GM12878 (cell line): Measurements from ENCODE around the gene TPBG. TPM values are rescaled to one million over a fixed set of nuclear protein-coding genes. Genes with fewer than 3 reads are reported as not detected.

Experiments
- ATAC-seq: fragments of 200-7000 bp; cut with Tn5 transposase; 3 replicates; pipeline ENCODE4 v1.9.1; 2020; ENCODE audit warnings: mild to moderate bottlenecking, moderate library complexity
- BruUV-seq: library from RNA; stranded (reverse); fragments of 400-500 nt; replicated peaks from 2 replicates; lab custom pipeline; 2021; lab: Mats Ljungman, UMichigan
- CTCF ChIA-PET: fragments of 300-600 bp; sonication (Branson Sonifier 250); formaldehyde crosslinking; extraction: SDS; loops from one replicate; lab custom pipeline; 2021; ENCODE audit warnings: inconsistent platforms; lab: Yijun Ruan, JAX
- POLR2A ChIA-PET: fragments of 350-600 bp; formaldehyde crosslinking; extraction: SDS; loops from one replicate; lab custom pipeline; 2021; ENCODE audit warnings: inconsistent platforms; lab: Charles Lee
- RAD21 ChIA-PET: fragments of 300-600 bp; sonication (Branson Sonifier 250); formaldehyde crosslinking; loops from one replicate; lab custom pipeline; 2023; ENCODE audit warnings: antibody characterized with exemption; ENCODE audit not compliant: unreplicated experiment; lab: Charles Lee
- SMC1A ChIA-PET: fragments of 300-600 bp; sonication (Branson Sonifier 250); formaldehyde crosslinking; loops from one replicate; lab custom pipeline; 2023; ENCODE audit not compliant: unreplicated experiment, uncharacterized antibody; lab: Charles Lee
- DNase-seq: peaks from one replicate; pipeline ENCODE4 v3.0.0-alpha.2; 2011; ENCODE audit warnings: low read depth, low spot score
- FAIRE-seq: peaks from 3 replicates; lab custom pipeline; 2011; peaks lifted over from hg19 to GRCh38; lab: Jason Lieb, UNC
- H2AFZ ChIP-seq: 2 replicates; pipeline ENCODE4 v1.6.0; 2011; ENCODE audit warnings: low read depth, low read length, control low read depth; ENCODE audit not compliant: control insufficient read depth
- H3K27ac ChIP-seq: 2 replicates; pipeline ENCODE4 v1.5.1; 2011; ENCODE audit warnings: control low read depth; ENCODE audit not compliant: control insufficient read depth, insufficient read depth
- H3K27me3 ChIP-seq, 2 experiments: replicated peaks in 1 of 2; 2 replicates each; pipeline versions ENCODE4 v1.6.0 to v1.6.1; 2011; ENCODE audit warnings: low read length in 1 of 2; ENCODE audit not compliant: control insufficient read depth in 2 of 2, insufficient read depth in 2 of 2
- H3K36me3 ChIP-seq, 2 experiments: 2 replicates each; pipeline ENCODE4 v1.5.1; 2011; ENCODE audit warnings: low read length in 1 of 2; ENCODE audit not compliant: control insufficient read depth in 2 of 2, insufficient read depth in 2 of 2
- H3K4me1 ChIP-seq: 2 replicates; pipeline ENCODE4 v1.6.1; 2011; ENCODE audit warnings: mild to moderate bottlenecking, low read length, moderate library complexity, mixed read lengths; ENCODE audit not compliant: control insufficient read depth, insufficient read depth
- H3K4me2 ChIP-seq: 2 replicates; pipeline ENCODE4 v1.6.0; 2011; ENCODE audit warnings: control low read depth; ENCODE audit not compliant: control insufficient read depth, insufficient read depth
- H3K4me3 ChIP-seq: fragments of 200-600 bp; sonication (generic); 2 replicates; pipeline ENCODE4 v1.5.1; 2016
- H3K79me2 ChIP-seq: 2 replicates; pipeline ENCODE4 v1.6.0; 2011; ENCODE audit warnings: low read length; ENCODE audit not compliant: control insufficient read depth, insufficient read depth
- H3K9ac ChIP-seq: 2 replicates; pipeline ENCODE4 v1.8.0; 2011; ENCODE audit warnings: low read length, control low read depth, mixed read lengths; ENCODE audit not compliant: control insufficient read depth, insufficient read depth
- H3K9me3 ChIP-seq: replicated peaks from 3 replicates; pipeline ENCODE4 v1.5.1; 2011; ENCODE audit warnings: mild to moderate bottlenecking, low read length; ENCODE audit not compliant: control insufficient read depth, insufficient read depth
- H4K20me1 ChIP-seq: 2 replicates; pipeline ENCODE4 v1.6.0; 2011; ENCODE audit not compliant: control insufficient read depth, insufficient read depth
- CBFB ChIP-seq: IDR thresholded peaks from 2 replicates; pipeline ENCODE4 v1.6.1; 2016; ENCODE audit warnings: antibody characterized with exemption, low read depth
- CEBPB ChIP-seq, 2 experiments: fragments of 150-350 bp in 1 of 2; IDR thresholded peaks; 2 replicates each; pipeline ENCODE4 v1.6.1; 2012 to 2014; ENCODE audit warnings: low read depth in 2 of 2, low read length in 2 of 2, borderline replicate concordance in 1 of 2, inconsistent platforms in 1 of 2
- FOS ChIP-seq: IDR thresholded peaks from 3 replicates; pipeline ENCODE4 v1.6.1; 2011; ENCODE audit warnings: borderline replicate concordance; ENCODE audit not compliant: insufficient read length; ENCODE audit errors: extremely low read depth
- HDGF ChIP-seq: fragments of 450-650 bp; IDR thresholded peaks from 2 replicates; pipeline ENCODE4 v1.6.1; 2016; ENCODE audit warnings: antibody characterized with exemption
- MTA2 ChIP-seq: fragments of 450-650 bp; IDR thresholded peaks from 2 replicates; pipeline ENCODE4 v1.6.1; 2016; ENCODE audit warnings: low read depth, mild to moderate bottlenecking, moderate library complexity
- MYC ChIP-seq: IDR thresholded peaks from 2 replicates; pipeline ENCODE4 v1.6.1; 2011; ENCODE audit warnings: mild to moderate bottlenecking, low read length, moderate library complexity, inconsistent platforms; ENCODE audit not compliant: insufficient read depth, insufficient replicate concordance, insufficient read length, severe bottlenecking
- POU2F2 ChIP-seq: IDR thresholded peaks from 3 replicates; pipeline ENCODE4 v1.6.1; 2011; ENCODE audit warnings: low read depth, mild to moderate bottlenecking, low read length, borderline replicate concordance
- RCOR1 ChIP-seq: conservative IDR thresholded peaks from 2 replicates; pipeline ENCODE4 v1.6.1; 2012; ENCODE audit warnings: low read depth, low read length, improper control_type of control experiment
- SIX5 ChIP-seq: IDR thresholded peaks from 2 replicates; pipeline ENCODE4 v1.6.1; 2011; ENCODE audit warnings: mild to moderate bottlenecking, low read depth, low read length, moderate library complexity; ENCODE audit not compliant: severe bottlenecking
- SMC3 ChIP-seq: IDR thresholded peaks from 2 replicates; pipeline ENCODE4 v1.6.1; 2011; ENCODE audit warnings: low read length, improper control_type of control experiment, borderline replicate concordance
- SREBF2 ChIP-seq: IDR thresholded peaks from 2 replicates; pipeline ENCODE4 v1.6.1; 2012; ENCODE audit warnings: mild to moderate bottlenecking, low read length
- SRF ChIP-seq, 2 experiments: IDR thresholded peaks; 2 replicates each; pipeline ENCODE4 v1.6.1; 2011; ENCODE audit warnings: low read depth in 2 of 2, low read length in 2 of 2, mild to moderate bottlenecking in 1 of 2, moderate library complexity in 1 of 2
- ZNF592 ChIP-seq: fragments of 450-650 bp; IDR thresholded peaks from 2 replicates; pipeline ENCODE4 v1.6.1; 2017; ENCODE audit warnings: mild to moderate bottlenecking, moderate library complexity
- ZZZ3 ChIP-seq: IDR thresholded peaks from 2 replicates; pipeline ENCODE4 v1.6.1; 2011; ENCODE audit warnings: low read depth; ENCODE audit not compliant: control insufficient read depth, insufficient read length
- WGBS: methylation state at CpG from one replicate; pipeline ENCODE4 v1.1.6; 2016; ENCODE audit warnings: low lambda C conversion rate; ENCODE audit not compliant: insufficient replicate concordance, insufficient coverage; ENCODE audit errors: missing lambda C conversion rate; 5-methylcytosine and 5-hydroxymethylcytosine counted together
- in situ Hi-C: fragments of 300-500 bp; cut with MboI; formaldehyde crosslinking; loops from 9 replicates; pipeline ENCODE4 v1.14.3; 2018; ENCODE audit warnings: mixed read lengths
- intact Hi-C: fragments of 100-400 bp; cut with micrococcal nuclease; formaldehyde crosslinking; loops from one replicate; pipeline ENCODE4 v1.14.2; 2022; ENCODE audit not compliant: unreplicated experiment
- polyA plus RNA-seq, 11 experiments: library from polyadenylated mRNA; depleted of rRNA in 4 of 11; unstranded in 6 of 11; stranded (reverse) in 5 of 11; fragments of >200 nt; fragmentation: Nextera tagmentation in 4 of 11; fragmentation: Illumina TruSeq in 1 of 11; extraction: Ambion mirVana in 4 of 11; extraction: Trizol in 1 of 11; gene quantifications; 1 replicate in 1 of 11; 2 replicates in 10 of 11; pipeline versions ENCODE4 v1.2.1 to v1.2.3, GENCODE V29; 2011 to 2016; ENCODE audit warnings: inconsistent platforms in 2 of 11, missing spikeins in 2 of 11, low read depth in 1 of 11
- total RNA-seq, 4 experiments: library from RNA; depleted of rRNA in 3 of 4; stranded (reverse); fragments of >200 nt in 3 of 4; fragmentation: Illumina TruSeq in 1 of 4; extraction: Trizol in 1 of 4; gene quantifications; 2 replicates each; pipeline versions ENCODE4 v1.2.1 to v1.2.3, GENCODE V29; 2013 to 2021
- TF ChIP-seq, protein P1 (sequence below): fragments of 450-650 bp; IDR thresholded peaks from 2 replicates; pipeline ENCODE4 v1.6.1; 2017; ENCODE audit warnings: mild to moderate bottlenecking, moderate library complexity

Gene TPBG
- total and polyA plus RNA-seq, 10 of the 15 experiments (the other 5 are each of a cell fraction or from before 2014, with no cell fraction given): 0.06 to 0.98 (median 0.66) TPM

- no peak for TF ChIP-seq ZNF592
Measured at GRCh38 chr6:82362144-82362543, 1.5 kb upstream of the TPBG start (continued).

GRCh38 chr6:82362878-82363427 lies 664 bp upstream of the TPBG start:
- Histone ChIP-seq H3K79me2 (no peaks in the 10 kb centered on the region), H3K27me3 (peaks cover 3 to 5% of the 10 kb centered on the region in 2 experiments; a peak in 2 of 4 replicates), H3K9ac (no peak overlapping the region), H2AFZ (peak overlapping the region; percentile 73), H3K9me3 (no peaks in the 10 kb centered on the region; the same call in 2 of the 3 replicates), H3K4me1 (no peaks in the 10 kb centered on the region), H3K4me3 (peak overlapping the region; percentile 77), H3K27ac (no peak overlapping the region), H3K4me2 (peak overlapping the region; percentile 86), H3K36me3 (no peaks in the 10 kb centered on the region), H4K20me1 (no peaks in the 10 kb centered on the region)
- WGBS: 36% methylated on average over 13 of the region's 13 CpGs
- SMC1A ChIA-PET: no interaction called here
- no peak for ATAC-seq
- intact Hi-C loops: loop anchor here (10.0 kb wide), 2 partner anchors 88 to 702 kb away; partner anchors contain the start of genes DOP1A and UBE3D
- DNase-seq: no peak
- POLR2A ChIA-PET: no interaction called here
- BruUV-seq: no TSS peak
- RAD21 ChIA-PET: no interaction called here
- in situ Hi-C loops: no loop called here
- CTCF ChIA-PET: interaction anchor here (0.7 to 1.4 kb wide), 2 partner anchors 92 to 326 kb away, joined by 3 read pairs; no protein-coding TSS in a partner anchor
- FAIRE-seq: peak; percentile 31
- TF ChIP-seq SMC3 (no peak), SRF (IDR thresholded peaks at IDR 0.05; ENCODE audit: low read depth in 2 of 2, low read length in 2 of 2) (no peak), SREBF2 (no peak), MTA2 (no peak), CEBPB (IDR thresholded peaks at IDR 0.05; ENCODE audit: borderline replicate concordance in 1 of 2, low read depth in 2 of 2, low read length in 2 of 2) (no peak), RCOR1 (no peak), POU2F2 (no peak), SIX5 (no peak), ZZZ3 (no peak), CBFB (no peak), HDGF (no peak), FOS (no peak), MYC (no peak)
- TF ChIP-seq, protein P1, sequence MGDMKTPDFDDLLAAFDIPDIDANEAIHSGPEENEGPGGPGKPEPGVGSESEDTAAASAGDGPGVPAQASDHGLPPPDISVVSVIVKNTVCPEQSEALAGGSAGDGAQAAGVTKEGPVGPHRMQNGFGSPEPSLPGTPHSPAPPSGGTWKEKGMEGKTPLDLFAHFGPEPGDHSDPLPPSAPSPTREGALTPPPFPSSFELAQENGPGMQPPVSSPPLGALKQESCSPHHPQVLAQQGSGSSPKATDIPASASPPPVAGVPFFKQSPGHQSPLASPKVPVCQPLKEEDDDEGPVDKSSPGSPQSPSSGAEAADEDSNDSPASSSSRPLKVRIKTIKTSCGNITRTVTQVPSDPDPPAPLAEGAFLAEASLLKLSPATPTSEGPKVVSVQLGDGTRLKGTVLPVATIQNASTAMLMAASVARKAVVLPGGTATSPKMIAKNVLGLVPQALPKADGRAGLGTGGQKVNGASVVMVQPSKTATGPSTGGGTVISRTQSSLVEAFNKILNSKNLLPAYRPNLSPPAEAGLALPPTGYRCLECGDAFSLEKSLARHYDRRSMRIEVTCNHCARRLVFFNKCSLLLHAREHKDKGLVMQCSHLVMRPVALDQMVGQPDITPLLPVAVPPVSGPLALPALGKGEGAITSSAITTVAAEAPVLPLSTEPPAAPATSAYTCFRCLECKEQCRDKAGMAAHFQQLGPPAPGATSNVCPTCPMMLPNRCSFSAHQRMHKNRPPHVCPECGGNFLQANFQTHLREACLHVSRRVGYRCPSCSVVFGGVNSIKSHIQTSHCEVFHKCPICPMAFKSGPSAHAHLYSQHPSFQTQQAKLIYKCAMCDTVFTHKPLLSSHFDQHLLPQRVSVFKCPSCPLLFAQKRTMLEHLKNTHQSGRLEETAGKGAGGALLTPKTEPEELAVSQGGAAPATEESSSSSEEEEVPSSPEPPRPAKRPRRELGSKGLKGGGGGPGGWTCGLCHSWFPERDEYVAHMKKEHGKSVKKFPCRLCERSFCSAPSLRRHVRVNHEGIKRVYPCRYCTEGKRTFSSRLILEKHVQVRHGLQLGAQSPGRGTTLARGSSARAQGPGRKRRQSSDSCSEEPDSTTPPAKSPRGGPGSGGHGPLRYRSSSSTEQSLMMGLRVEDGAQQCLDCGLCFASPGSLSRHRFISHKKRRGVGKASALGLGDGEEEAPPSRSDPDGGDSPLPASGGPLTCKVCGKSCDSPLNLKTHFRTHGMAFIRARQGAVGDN: no peak
